CD4-positive, alpha-beta T cell treated with Interleukin-10 for 1 hour (primary cell): ENCODE results near the gene RHOB.
"Not testable (repeated sequence)": the region's sequence is repeated elsewhere in the genome, so short reads cannot be mapped to it uniquely, and the experiment has no call there.

Experiments
- DNase-seq: peaks from one replicate; pipeline ENCODE4 v3.0.0-alpha.2; 2020

RHOB gene

DNA sequence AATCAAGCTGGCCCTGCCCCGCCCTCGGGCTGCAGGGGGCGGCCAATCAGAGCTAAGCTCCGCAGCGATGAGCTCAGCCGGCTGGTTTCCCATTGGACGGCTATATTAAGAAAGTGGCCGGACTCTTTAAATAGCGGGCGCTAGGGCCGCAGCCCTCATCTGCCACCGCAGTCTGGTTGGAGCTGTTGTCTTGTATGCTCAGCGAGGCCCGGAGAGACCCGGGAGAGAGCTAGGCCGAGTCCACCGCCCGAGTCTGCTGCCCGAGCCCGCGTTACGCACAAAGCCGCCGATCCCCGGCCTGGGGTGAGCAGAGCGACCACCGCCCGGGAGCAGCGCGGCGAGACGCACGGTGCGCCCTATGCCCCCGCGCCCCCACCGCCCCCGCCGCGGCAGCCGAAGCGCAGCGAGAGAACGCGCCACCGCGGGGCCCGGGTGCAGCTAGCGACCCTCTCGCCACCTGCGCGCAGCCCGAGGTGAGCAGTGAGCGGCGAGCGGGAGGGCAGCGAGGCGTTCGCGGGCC is at the start of gene RHOB:
Gene RHOB, plus strand, starts transcription at position 158 of the 520 bp plus-strand sequence. CDS start 392 bp downstream, outside the sequence.
- peak; percentile 95 for DNase-seq

DNA sequence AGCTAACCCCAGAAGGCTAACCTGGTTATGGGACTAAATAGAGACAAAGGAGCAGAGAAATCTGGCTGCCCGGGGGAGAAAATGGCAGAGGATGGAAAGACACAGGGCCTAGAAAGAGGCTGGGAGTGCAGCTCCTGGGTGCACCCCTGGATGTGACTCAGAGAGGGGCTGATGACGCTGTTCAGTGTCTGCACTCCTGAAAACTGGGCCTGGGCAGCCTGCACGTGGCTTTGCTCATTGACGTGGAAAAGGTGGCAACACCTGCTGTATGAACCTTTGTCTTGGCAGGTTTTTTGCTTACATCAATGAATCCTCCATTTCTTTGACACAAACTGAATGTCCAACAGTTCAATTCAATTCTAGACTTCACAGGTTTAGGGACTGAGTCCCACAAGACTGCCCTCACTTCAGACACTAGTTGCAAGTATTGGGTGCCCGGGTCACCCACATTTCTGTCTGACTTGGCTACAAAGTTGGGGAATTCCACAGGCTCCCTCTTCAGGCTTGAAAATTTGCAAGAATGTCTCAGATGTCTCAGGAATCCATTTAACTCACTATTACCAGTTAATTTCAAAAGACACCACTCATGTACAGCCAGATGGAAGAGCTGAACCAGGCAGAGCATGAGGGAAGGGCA is 48.9 kb upstream of the RHOB start:
- no peak for DNase-seq

DNA sequence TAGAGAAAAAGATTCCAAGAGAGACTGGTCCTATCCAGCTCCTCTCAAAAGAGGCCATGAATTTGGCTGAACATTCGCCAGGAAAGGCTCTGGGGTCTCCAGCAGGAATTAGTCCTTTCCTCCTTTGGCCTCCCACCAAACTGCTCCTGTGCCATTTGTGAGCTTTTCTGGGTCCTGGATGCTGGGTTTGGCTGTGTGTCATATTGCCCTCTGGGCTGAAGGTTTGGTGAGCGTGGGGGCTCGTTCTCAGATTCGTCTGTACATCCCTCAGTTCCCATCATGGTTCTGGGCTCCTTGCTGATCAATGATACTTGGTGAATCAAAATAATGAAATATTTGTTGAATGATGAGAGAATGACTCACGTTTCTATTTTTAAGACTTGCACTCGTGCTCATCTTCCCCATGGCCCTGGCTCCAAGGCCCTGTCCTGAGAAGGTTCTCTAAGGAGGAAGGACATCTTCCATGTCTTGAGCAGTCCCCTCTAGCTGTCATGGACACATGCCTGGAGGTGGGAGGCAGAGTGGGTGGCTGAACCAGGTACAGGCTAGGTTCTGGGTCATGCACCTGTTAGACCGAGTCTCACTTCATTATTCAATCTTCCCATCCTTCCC is 47.8 kb upstream of the RHOB start:
- no peak for DNase-seq

DNA sequence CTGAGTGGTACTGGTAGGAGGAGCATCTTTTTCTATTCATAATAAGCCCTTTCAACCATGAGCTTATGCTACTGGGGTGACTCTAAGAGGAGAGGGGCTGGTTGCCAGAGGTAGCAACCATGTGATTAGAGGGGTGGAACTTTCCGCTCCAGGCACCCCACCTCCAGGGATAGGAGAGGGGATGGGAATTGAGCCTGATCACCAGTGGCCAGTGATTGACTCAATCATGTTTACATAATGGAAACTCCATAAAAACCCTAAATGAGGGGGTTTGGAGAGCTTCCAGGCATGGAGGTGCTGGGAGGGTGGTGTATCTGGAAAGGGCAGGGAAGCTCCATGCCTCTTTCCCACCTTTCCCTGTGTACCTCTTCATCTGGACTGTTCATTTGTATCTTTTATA is 46.6 kb upstream of the RHOB start:
- DNase-seq, result no peak

DNA sequence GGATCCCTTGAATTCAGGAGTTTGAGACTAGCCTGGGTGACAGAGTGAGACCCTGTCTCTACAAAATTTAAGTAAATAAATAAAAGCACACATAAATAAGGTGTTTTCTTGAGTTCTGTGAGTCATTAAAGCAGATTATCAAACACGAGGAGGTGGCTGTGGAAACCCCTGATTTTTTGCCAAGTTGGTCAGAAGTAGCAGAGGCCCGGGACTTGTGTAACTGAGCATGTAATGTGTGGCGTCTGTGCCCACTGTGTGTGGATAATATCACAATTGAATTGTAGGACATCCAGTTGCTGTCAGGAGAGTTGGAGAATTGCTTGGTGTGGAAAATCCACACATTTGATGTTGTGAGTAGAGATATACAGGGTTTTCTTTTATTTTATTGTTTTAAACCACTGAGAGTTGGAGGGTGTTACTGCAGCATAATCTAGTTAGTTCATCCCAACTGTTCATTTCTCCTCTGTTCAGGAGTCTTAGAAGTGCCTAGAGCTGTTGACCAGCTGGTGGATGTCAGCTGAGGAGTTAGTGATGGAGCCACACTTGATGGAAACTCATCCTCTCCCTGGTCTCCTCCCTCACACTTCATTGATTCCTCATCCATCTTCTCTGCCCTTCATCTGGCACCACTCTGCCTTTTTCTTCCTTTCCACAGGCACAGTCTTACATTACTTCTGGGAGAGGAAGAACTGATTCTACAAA is 45.9 kb upstream of the RHOB start:
- no peak for DNase-seq

DNA sequence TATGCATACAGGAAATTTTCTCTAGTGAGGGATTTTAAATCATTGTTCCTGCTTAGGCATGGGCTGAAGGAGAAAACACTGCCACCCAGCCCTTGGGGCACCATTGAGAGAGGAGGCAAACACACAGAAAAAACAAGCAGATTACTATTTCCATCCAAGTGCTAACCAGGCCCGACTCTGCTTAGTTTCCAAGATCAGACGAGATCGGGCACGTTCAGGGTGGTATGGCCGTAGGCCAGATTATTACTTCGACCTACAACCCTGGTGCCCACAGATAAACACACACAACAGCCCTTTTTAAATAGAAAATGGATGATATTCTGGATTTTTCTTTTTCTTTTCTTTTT is 45.4 kb upstream of the RHOB start:
- no peak for DNase-seq

DNA sequence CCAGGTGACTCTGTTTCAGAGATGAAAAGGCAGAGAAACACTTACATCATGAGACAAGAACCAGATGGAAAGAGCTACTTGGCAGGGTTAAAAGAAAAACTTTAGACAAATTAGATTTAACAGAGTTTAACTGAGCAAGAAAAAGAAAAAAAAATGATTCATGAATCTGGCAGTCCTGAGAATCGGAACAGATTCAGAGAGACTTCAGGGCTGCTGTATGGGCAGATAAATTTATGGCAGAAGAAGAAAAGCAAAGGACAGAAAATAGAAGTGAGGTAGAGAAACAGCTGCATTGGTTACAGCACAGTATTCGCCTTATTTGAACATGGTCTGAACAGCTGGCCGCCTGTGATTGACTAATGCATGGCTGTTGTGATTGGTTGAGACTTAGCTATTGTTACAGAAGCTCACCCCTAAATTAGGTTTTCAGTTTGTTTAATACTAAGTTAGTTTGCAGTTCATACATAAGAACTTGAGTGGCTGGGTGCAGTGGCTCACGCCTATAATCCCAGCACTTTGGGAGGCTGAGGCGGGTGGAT is 43.0 kb upstream of the RHOB start:
- no peak for DNase-seq

DNA sequence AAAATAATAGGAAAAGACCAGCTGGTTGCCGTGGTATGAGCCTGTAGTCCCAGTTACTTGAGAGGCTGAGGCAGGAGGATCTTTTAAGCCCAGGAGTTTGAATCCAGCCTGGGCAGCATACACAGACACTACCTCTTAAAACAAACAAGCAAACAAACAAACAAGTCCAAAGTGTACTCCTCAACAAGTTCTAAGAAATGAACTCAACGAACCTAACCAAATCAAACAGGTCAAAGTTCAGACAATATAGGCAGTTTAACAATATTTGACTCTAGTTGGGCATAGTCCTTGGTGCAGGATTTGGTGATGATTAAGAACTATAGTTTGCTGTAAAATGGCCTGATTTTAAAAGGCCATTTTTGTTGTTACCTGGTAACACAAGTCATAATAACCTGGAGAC is 41.9 kb upstream of the RHOB start:
- no peak for DNase-seq

DNA sequence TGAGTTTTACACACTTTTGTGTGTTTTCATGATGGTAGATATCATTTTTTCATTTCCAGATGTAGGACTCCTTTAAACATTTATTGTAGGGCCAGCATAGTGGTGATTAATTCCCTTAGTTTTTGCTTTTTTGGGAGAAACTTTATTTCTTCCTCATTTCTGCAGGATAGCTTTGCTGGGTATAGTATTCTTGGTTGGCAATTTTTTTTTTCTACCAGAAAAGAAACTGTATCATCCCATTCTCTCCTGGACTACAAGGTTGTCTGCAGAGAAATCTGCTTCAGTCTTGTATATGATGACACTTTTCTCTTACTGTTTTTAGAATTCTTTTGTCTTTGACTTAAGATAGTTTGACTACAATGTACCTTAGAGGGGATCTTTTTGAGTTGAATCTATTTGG is 37.8 kb upstream of the RHOB start:
- DNase-seq, result no peak

DNA sequence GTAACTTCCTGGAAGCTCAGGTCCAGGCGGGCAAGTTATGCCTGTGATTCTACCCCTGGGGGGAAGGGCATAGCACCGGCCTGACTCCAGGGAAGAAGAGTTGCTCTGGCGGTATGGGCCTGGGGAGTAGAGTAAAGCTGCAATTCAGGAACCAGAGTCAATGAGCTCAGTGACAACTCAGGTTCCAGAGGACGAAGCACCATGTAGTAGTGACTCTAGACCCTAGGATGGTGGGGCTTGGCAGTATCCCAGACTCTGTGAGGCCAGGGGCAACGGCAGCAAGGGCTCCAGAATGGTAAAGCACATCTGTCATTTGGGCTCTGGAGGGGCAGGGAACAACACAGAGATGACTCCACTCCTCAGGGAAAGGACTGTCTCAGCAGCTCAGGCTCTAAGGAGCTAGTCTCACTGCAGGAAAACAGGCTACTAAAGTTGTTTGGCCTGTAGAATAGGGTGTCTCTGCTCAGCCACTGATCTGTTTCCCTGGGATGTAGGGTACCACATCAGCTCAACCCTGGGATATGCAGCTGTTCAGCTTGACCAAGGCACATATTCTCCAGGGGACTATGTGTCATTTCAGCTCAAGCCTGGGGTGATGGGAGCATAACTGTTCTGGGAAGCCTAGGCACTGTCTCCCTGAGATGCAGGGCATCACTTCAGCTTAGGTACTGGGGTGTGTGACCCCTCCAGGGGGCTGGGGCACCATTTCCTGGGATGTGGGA is 36.2 kb upstream of the RHOB start:
- no peak for DNase-seq

DNA sequence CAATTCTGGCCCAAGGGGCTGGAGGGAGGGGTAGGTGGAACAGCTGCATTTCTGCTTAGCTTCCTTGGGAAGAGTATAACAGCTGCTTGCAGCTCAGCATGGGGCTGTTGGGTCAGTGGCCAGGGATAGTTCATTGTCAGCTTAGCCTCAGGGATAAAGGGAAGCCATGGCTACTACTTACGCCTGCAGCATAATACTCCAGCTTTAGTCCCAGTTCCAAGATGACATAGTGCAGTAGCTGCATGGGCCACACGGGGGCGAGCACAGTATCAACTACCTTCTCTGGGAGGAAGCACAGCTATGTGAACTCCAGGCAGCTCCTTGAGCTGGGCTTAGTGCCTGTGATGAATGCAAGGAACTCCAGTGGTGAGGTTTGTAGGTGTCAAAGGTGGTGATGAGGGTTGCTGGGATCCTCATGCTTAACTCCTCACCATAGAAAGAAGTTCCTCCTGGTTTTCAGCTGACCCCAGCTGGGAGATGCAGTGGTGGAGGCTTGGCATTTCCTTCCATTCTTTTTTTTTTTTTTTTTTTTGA is 35.4 kb upstream of the RHOB start:
- DNase-seq, result peak; percentile 72

DNA sequence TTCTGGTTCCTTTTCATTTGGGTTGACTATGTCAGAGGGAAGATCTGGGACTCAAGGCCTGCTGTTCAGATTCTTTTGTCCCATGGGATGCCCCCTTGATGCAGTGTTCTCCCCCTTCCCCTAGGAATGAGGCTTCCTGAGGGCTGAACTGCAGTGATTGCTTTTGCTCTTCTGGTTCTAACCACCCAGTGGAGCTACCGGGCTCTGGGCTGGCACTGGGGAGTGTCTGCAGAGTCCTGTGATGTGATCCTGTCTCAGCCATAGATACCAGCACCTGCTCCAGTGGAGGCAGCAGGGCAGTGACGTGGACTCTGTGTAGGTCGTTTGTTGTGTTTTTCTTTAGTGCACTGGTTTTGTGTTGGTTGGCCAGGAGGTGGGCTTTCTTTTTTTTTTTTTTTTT is 32.1 kb upstream of the RHOB start:
- no peak for DNase-seq

DNA sequence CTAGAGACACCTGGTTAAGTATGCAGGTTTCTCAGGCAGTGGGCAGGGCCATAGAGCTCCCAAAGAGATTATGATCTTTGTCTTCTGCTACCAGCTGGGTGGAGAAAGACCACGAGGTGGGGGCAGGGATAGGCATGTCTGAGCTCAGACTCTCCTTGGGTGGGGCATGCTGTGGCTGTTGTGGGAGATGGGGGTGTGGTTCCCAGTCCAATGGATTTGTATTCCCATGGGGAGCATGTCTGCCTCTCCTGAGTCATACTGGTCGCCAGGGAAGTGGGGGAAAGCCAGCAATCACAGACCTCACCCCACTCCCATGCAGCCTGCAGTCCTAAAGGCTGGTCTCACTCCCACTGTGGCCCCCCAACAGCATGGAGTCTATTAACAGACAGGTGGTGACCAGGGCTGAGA is 31.4 kb upstream of the RHOB start:
- no peak for DNase-seq

DNA sequence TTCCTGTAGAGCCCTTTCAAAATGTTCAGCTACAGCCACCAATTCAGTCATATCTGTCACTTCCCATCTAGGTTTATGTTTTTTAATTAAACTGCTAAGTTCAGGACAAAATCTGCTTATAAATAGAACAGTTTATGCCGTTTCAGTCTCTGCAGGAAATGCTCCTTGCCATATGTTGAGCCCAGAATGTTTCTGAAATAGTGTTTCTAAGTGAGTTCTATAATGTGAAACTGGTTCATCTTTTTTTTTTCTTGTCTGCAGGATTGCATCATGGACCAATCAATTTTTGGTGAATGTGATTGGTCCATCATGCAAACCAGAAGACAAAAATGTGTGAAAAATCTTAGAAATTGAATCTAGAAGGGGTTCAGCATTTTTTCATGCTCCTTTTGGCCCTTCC is 30.2 kb upstream of the RHOB start:
- DNase-seq, result no peak

DNA sequence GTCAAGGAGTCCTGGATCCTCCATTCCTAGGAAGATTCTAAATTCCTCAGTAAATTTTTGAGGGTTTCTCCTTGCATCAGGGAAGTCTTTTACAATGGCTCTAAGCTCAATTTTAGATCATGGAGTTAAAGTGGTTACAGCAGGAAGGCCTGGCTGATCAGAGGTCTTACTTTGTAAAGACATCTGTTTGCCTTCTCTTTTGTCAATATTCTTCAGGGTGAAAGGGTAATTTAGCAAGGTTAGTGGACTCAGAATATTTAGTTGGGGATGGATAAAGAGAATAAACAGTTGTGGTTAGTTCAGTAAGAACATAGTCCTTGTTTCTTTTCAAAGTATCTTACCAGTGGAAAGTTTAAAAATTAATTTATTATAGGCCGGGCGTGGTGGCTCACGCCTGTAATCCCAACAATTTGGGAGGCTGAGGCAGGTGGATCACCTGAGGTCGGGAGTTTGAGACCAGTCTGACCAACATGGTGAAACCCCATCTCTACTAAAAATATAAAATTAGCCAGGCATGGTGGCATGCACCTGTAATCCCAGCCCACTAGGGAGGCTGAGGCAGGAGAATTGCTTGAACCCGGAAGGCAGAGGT is 29.5 kb upstream of the RHOB start:
- not testable (repeated sequence) for DNase-seq

DNA sequence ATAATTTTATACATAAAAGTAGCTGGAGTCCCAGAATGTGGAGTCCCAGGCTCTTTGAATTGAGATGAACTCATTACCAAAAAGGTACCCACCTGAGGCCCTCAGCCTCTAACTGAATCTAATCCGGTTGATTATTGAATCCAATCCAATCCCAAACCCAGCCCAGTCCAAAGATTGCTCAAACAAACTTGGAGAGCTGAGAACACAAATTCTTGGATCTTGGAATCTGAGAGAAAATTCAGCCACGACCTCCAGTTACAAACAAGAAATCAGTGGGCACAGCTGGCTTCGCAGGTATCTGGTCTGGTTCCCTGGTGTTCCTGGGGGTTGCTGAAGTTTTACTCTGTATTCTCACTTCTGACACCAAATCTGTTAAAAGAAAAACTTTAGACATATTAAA is 28.4 kb upstream of the RHOB start:
- no peak for DNase-seq

DNA sequence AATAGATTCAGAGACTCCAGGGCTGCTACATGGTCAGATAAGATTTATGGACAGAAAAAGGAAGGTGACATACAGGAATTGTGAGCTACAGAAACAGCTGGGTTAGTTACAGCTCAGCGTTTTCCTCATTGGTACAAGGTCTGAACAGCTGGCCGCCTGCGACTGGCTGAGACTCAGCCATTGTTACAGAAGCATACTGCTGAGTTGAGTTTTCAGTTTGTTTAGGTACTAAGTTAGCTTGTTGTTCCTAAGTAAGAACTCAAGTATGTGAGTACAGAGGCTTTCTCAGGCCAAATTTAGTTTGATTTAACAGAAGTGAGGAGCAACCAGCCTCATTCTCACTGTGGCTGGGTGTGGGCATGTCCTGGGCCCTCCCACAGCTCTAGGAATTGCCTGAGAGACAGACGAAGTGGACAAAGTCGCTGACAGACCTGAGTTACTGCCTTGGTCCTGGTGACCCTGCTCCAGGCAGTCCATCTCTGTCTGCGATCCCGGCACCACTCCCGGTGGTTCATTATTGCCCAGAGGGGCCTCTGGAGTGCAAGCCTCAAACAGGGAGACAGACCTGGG is 27.8 kb upstream of the RHOB start:
- DNase-seq, result no peak

DNA sequence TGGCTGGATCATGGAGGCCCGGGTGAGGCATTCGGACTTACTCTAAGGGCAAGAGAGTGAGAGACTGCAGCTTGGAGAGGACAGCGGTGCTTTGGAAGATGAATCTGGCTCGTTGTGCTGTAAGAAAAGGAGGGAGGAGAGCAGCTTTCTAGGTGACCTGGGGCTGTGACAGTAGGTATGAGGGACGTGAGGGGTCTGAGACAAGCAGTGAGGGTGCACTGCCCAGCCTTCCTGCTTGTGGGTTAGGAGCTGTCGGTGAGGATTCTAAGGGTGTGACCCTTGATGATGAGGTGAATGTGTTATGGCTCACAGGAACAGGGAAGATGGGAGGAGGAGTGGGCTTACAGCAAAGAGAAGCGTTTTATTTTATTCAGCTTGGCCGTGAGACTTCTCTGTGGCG is 27.1 kb upstream of the RHOB start:
- no peak for DNase-seq

DNA sequence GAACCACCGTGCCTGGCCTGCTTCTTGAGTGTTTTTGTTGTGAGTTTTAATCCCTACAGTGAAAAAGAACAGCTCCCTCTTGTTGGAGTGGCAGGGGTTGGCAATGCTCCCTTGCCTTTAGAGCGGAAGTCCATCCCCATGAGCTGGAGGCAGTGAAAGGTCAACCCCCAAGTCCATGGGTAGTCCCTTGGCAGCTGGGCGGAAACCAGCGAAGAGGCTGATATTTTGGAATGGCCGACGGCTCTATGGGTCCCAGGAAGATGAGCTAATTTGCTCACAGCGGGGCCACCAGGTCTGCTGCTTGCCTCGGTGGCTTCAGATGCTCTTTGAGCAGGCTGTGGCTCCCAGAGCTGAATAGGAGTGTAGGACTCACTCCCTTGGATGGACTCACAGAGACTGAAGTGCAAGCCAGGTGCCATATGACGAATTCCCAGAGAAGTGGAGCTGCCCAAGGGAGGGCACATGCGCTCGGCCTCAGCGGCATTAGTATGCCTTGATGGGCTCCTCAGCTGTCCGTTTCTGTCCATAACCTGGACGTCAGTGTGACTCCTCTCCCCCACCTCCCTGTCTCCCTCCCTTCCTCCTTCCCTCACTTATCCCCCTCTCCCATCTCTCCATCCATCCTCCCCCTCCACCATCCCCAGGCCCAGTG is 25.4 kb upstream of the RHOB start:
- no peak for DNase-seq

DNA sequence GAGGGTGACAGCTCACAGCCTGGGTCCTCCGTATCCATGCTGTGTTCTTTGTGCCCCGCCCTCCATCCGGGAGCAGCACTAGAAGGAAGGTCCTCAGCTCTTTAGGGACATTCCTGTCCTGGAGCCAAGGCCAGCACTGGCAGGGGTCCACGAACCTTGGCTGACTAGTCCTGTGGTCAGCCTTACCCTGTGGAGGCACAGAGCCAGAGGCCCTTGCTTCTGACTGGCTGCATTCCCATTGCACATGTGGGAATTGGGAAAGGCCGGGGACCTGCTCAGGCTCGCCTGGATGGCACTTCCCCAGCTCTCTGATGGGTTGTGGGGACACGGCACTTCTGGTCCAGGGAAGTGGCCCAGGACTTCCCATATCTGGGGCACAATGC is 24.9 kb upstream of the RHOB start:
- no peak for DNase-seq

DNA sequence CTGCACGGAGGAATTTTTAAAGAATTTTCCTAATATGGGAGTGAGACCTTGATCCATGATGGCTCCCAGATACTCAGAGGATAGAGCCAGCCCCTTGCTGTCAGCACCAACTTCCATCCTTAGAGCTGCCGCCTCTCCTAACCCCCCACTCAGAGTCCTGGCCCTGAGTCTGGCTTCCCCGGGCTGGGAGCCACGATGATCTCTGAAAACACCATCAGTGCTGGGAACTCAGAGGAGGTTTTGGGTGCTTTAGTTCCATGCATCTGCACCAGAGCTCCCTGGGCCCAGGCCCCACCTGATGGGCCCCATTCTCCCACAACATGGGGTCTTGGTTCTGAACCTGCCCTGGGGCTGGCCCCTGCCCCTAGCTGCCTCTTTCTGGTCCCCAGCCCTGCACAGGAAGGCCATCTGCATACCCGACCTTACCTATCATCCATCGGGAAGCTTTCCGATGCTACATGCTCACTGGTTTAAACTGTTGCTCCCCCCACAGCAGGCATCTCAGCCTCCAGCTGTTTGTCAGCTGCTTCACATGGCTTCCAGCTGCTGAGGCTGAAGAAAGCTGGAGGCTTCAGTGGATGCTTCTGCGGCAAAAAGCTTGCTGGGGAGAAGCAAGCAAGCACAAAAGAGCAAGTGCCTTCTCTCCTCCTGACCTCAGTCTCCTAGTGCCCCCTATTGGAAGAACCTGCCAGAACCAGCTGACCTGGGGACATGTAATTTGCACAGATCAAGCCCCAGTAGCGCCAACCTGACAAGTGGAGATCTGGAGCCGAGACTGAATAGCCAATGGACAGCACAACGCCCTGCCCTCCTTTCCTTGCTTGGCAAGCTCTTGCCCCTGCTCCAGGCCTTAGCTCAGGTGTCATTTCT is 24.2 kb upstream of the RHOB start:
- peak; percentile 23 for DNase-seq
